Measurements from ENCODE around the gene TGM2.

The TGM2 gene

GRCh38 chr20:38130687-38131587, 34.1 kb downstream of the TGM2 start:
- DNase-seq = no peak

- DNase-seq = no peak
Measured at GRCh38 chr20:38129893-38130609, 35.0 kb downstream of the TGM2 start.

GRCh38 chr20:38129248-38129865, 35.7 kb downstream of the TGM2 start:
- no peak for DNase-seq

- no peak for DNase-seq
Measured at GRCh38 chr20:38128691-38129090, 36.4 kb downstream of the TGM2 start.

DNA sequence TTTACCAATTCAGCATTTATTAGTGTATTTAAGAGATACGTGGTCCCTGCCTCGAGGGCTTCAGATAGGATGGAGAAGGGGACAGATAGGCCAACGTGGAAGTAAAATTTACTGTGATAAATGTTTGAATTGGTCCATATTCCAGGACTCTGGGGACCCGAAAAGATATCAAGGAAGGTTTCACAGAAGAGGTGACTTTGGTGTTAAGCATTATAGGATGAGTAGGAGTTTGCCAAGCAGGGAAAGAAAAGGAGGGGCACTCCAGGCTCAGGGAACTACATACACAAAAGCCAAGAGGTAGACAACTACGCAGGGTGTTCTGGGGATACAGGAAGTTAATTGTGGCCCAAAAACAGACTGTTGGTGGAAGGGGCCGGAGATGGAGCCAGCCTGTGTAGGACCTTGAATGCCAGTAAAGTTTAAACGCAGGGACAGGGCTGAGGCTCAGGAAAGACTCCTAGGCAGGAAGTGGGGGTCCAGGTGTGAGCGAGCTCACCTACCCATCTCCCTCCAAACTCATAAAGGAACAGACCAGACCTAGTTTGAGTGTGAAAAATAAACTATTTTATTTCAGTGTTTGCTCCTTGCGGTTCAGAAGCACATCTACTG, 37.0 kb downstream of the TGM2 start:
- no peak for DNase-seq

DNA sequence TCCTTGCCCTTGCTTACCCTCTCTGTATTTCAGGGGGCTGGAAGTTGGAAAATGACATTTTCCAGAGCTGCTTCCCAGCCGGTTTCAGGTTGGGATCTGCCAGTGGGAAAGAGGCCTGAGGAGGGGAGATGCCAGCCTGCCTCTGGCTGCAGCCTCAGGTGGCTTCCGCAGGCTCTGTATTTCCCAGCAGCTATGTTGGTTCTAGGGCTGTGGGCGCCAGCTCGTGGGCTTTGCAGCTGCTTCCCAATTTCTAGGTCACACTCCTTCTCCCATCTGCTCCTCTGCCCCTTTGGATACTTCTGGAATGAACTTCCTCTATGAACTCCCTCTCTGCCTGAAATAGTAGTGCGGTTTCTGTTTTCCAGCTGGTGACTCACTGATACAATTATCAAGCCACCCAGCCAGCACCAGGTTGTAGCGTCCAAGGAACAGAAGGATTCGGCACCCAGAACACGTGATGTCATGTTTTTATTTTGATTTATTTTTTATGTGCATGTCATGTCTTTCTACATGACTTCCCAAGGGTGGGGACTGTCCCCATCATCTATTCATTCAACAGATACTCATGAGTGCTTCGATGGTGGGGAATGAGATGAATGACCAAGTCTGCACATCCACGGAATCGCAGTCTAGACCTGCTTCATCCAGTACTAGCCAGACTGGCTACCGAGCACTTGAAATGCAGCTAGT, 38.0 kb downstream of the TGM2 start:
- peak; percentile 55 for DNase-seq

DNA sequence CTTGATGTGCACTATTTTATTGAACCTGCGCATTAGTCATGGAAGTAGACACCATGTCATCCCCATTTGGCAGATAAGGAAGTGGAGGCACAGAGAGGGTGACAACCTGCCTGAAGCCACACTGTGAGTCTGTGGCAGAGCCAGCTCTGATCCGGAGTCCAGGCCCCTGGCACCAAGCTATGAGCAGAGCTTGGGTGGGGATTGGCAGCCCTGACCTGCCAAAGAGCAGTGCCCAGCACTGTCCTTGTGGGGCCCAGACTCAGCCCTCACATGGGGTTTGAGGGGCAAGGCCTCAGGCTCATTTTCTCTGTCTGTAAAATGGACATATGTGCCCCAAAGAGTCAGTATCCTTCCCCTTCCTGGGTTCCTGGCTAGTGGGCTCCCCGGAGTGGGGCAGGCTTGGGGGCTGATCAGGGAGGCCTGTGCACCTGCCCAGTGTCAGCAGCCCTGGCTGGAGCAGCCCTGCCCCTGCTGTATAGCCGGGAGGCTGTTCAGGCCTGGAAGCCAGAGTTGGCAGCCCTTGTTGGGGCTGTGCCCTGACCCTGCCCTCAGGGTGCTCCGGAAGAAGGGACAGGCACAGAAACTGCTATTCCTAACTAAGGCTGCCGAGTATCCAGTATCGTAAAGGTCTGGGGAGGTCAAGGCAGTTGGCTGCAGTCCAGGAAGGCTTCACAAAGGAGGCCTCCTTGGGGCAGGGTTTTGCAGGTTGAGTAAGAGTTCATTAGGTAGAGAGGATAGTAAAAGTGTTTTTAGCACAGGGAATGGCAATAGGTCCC, 38.7 kb downstream of the TGM2 start:
- DNase-seq = no peak

- no peak for DNase-seq
Measured at GRCh38 chr20:38125157-38126056, 39.7 kb downstream of the TGM2 start.

DNA sequence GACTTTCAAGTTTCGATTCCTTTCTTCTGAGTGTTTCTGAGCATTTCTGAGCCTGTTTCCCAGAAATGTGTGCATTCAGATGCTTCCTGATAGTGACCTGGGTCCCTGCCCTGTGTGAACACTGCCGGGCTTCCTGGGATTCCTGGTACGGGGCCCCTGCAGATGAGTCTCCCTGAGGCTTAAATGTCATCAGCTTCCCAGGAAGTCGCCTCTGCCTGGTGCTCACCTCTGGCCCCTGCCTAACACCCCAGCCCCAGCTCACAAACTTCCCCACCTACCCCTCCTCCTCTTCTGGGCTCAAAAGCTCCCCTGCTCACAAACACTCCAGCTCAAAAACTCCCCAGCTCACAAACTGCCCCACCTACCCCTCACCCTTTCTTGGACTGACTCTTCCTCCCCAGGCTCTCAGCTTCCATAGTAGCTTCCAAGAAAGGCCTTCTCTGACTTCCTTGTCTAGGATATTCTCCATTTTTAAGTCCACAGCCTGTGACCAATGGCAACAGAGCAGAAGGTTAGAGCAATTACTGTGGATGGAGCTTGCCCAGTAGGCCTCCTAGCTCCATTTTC, 42.0 kb downstream of the TGM2 start:
- peak; percentile 24 for DNase-seq

DNA sequence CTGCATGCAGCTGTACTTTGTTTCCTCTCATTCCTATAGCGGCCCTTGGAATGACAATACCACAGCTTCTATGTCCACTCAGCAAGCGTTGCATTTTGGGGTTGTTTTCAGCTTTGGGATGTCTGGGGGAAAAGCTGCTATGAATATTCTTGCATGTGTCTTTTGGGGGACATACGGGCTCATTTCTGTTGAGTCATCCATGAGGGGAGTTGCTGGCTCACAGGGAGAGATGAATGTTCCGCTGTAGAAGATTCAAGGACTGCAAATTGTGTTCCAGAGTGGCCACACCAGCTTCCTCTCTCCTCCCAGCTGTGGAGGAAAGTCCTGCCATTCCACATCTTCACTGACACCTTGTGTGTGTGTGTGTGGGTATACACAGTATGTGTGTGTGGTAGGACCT, 43.3 kb downstream of the TGM2 start:
- no peak for DNase-seq

DNA sequence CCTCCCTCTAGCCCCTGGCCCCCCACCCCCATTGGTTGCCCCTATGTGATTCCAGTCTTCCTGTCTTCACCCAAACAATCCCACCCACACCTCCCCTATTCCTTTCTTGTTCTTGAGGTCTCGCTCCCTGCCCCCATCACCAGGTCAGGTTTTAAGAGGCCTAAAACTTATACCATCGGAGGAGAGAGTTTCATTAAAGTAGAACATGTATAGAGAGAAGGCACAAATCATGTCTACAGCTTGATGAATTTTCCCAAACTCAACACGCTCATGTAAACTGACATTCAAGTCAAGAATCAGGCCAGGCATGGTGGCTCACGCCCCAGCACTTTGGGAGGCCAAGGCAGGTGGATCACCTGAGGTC, 44.5 kb downstream of the TGM2 start:
- no peak for DNase-seq

DNA sequence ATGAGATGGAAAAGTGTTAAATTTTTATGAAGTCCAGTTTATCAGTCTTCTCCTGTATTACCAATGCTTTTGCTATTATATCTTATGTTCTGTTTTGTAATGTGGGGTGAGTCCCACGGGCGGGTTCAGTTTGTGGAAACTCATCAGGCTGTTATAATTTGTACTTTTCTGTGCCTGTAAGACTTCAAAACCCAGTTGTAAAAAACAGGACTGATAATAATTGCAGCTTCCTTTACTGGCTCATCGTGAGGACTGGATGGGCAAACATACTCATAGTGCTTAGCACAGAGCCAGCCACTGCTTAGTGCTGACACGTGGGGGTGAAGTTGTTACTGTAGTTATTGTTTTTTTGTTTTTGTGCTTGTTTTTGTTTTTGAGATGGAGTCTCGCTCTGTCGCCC, 45.6 kb downstream of the TGM2 start:
- DNase-seq = no peak

DNA sequence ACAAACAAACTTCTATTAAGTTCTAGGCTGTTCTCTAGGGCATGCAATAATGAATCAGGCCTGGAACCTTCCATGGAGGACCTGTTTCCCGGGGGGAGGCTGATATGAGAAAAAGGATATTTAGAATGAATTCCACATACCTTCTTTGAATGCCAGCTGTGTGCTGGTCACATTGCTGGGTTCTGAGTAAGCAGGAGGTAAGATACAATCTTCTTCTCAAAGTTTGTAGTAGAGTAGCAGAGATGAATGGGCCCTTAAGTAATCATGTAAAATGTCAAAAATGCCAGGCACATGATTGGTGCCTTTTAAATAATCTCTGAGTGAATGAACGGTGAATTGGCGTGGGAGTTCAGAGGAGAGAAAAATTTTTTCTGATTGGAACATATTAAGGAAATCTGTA, 47.4 kb downstream of the TGM2 start:
- DNase-seq = no peak

DNA sequence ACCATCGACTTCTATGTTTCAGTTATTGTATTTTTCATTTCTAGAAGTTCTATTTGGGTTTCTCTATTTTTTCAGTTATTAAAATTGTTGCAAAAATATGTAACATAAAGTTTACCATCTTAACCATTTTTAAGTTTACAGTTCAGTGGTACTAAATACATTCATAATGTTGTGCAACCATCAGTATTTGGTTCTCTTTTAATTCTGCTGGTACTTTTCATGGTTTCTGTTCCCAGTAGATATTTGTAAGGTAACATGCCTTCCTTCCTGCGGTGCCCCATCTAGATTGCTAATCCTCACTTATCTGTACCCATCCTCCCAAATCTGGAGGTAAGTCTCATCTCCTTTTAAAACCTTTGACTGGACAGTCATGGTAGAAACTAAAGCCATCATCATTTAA, 47.9 kb downstream of the TGM2 start:
- no peak for DNase-seq

DNA sequence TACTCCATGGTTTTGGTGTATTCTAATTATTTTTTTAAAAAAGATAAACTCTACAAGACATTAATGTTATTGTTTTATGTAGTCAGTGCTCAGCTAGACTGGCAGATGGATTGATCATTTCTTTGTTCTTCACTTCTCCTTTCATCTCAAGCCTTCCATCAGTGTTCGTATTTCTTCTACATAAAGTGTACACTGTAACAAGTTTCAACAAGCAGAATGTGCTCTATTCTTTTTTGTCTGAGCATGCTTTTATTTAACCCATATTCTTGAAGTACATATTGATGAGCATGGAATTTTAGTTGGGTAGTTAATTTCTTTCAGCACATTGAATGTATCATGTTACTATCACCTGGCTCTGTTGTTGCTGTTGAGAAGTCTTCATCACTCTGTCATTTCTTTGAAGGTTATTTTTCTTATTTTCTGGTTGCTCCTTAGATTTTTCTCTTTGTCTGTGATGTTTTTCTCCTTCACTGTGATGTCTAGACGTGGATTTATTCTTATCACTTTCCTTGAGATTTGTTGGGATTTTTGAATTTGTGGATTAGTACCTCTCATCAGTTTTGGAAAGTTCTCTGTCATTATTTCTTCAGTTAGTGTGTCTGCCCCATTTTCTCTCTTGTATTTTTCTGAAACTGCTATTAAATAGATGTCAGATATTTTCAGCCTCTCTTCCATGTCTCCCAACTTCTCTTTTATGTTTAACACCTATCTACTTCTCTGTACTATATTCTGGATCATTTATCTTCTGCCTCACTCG, 48.5 kb downstream of the TGM2 start:
- no peak for DNase-seq

- DNase-seq = no peak
Measured at GRCh38 chr20:38115896-38116295, 49.2 kb downstream of the TGM2 start.

GRCh38 chr20:38115205-38115604, 49.9 kb downstream of the TGM2 start:
- DNase-seq = no peak

GRCh38 chr20:38114353-38114791, 50.7 kb downstream of the TGM2 start:
- DNase-seq = peak; percentile 70
